HEK293 (cell line): Measurements from ENCODE around the gene HMG20B.

ENCODE experiments used
- GLI2 ChIP-seq: fragments of 450-650 bp; formaldehyde crosslinking; IDR thresholded peaks from 2 replicates; pipeline ENCODE4; 2017; ENCODE audit warnings: missing biosample characterization, missing genetic modification characterization, low read depth, borderline replicate concordance
- GLIS2 ChIP-seq: fragments of 450-650 bp; formaldehyde crosslinking; IDR thresholded peaks from 2 replicates; pipeline ENCODE4 v1.5.1; 2016; ENCODE audit warnings: missing biosample characterization, missing genetic modification characterization
- HOXA7 ChIP-seq: sonication (generic); formaldehyde crosslinking; IDR thresholded peaks from 2 replicates; pipeline ENCODE4 v1.8.1; 2022; ENCODE audit warnings: missing genetic modification reagents, borderline replicate concordance
- HOXD13 ChIP-seq: sonication (generic); formaldehyde crosslinking; IDR thresholded peaks from 2 replicates; pipeline ENCODE4 v1.8.0; 2022; ENCODE audit warnings: missing genetic modification reagents, borderline replicate concordance
- REPIN1 ChIP-seq: fragments of 450-650 bp; formaldehyde crosslinking; IDR thresholded peaks from 2 replicates; pipeline ENCODE4 v1.5.1; 2017; ENCODE audit warnings: missing biosample characterization, missing genetic modification characterization, low read depth
- SETDB1 ChIP-seq: IDR thresholded peaks from one replicate; pipeline ENCODE4 v1.6.1; 2017; ENCODE audit warnings: mild to moderate bottlenecking, low read length, moderate library complexity, mixed read lengths; ENCODE audit not compliant: insufficient read length
- SP7 ChIP-seq: fragments of 450-650 bp; formaldehyde crosslinking; IDR thresholded peaks from 2 replicates; pipeline ENCODE4 v1.5.1; 2016; ENCODE audit warnings: missing biosample characterization, missing genetic modification characterization
- WT1 ChIP-seq: fragments of 450-650 bp; formaldehyde crosslinking; IDR thresholded peaks from 2 replicates; pipeline ENCODE4 v1.5.1; 2016; ENCODE audit warnings: missing biosample characterization, missing genetic modification characterization
- ZBTB1 ChIP-seq: fragments of 450-650 bp; formaldehyde crosslinking; IDR thresholded peaks from 2 replicates; pipeline ENCODE4 v1.5.1; 2016; ENCODE audit warnings: missing biosample characterization, missing genetic modification characterization
- ZBTB17 ChIP-seq: fragments of 450-650 bp; formaldehyde crosslinking; IDR thresholded peaks from 2 replicates; pipeline ENCODE4 v1.5.1; 2016; ENCODE audit warnings: missing biosample characterization, missing genetic modification characterization
- ZBTB20 ChIP-seq: fragments of 450-650 bp; formaldehyde crosslinking; IDR thresholded peaks from 2 replicates; pipeline ENCODE4 v1.5.1; 2016; ENCODE audit warnings: missing biosample characterization, missing genetic modification characterization
- ZEB2 ChIP-seq: fragments of 450-650 bp; formaldehyde crosslinking; IDR thresholded peaks from 2 replicates; pipeline ENCODE4 v1.5.1; 2016; ENCODE audit warnings: missing biosample characterization, missing genetic modification characterization
- ZFHX2 ChIP-seq: fragments of 450-650 bp; formaldehyde crosslinking; conservative IDR thresholded peaks from 2 replicates; pipeline ENCODE4 v1.5.1; 2016; ENCODE audit warnings: missing biosample characterization, missing genetic modification characterization
- ZNF114 ChIP-seq: fragments of 450-650 bp; formaldehyde crosslinking; IDR thresholded peaks from 2 replicates; pipeline ENCODE4 v1.5.0; 2017; ENCODE audit warnings: missing biosample characterization, missing genetic modification characterization
- ZNF16 ChIP-seq: fragments of 450-650 bp; formaldehyde crosslinking; IDR thresholded peaks from 2 replicates; pipeline ENCODE4 v1.5.1; 2016; ENCODE audit warnings: low read depth, missing biosample characterization, missing genetic modification characterization
- ZNF24 ChIP-seq: fragments of 450-650 bp; formaldehyde crosslinking; IDR thresholded peaks from 2 replicates; pipeline ENCODE4 v1.5.1; 2016; ENCODE audit warnings: missing biosample characterization, missing genetic modification characterization
- ZNF311 ChIP-seq: fragments of 450-650 bp; formaldehyde crosslinking; IDR thresholded peaks from 2 replicates; pipeline ENCODE4 v1.5.1; 2017; ENCODE audit warnings: missing biosample characterization, missing genetic modification characterization, borderline replicate concordance
- ZNF335 ChIP-seq: fragments of 450-650 bp; formaldehyde crosslinking; conservative IDR thresholded peaks from 2 replicates; pipeline ENCODE4 v1.5.1; 2016; ENCODE audit warnings: missing biosample characterization, missing genetic modification characterization
- ZNF416 ChIP-seq: fragments of 450-650 bp; formaldehyde crosslinking; IDR thresholded peaks from 2 replicates; pipeline ENCODE4 v1.5.1; 2016; ENCODE audit warnings: missing biosample characterization, missing genetic modification characterization
- ZNF473 ChIP-seq: fragments of 450-650 bp; formaldehyde crosslinking; IDR thresholded peaks from 2 replicates; pipeline ENCODE4 v1.5.1; 2017; ENCODE audit warnings: missing biosample characterization, missing genetic modification characterization
- ZNF521 ChIP-seq: fragments of 450-650 bp; formaldehyde crosslinking; IDR thresholded peaks from 2 replicates; pipeline ENCODE4 v1.5.1; 2017; ENCODE audit warnings: missing biosample characterization, mild to moderate bottlenecking, missing genetic modification characterization
- ZNF658 ChIP-seq: fragments of 450-650 bp; formaldehyde crosslinking; IDR thresholded peaks from 2 replicates; pipeline ENCODE4; 2016; ENCODE audit warnings: missing biosample characterization, missing genetic modification characterization
- ZNF747 ChIP-seq: fragments of 450-650 bp; formaldehyde crosslinking; IDR thresholded peaks from 2 replicates; pipeline ENCODE4 v1.5.1; 2016; ENCODE audit warnings: missing biosample characterization, missing genetic modification characterization
- TF ChIP-seq, protein P1 (sequence below): fragments of 450-650 bp; formaldehyde crosslinking; conservative IDR thresholded peaks from 2 replicates; pipeline ENCODE4 v1.5.1; 2016; ENCODE audit warnings: low read depth, missing biosample characterization, missing genetic modification characterization
- TF ChIP-seq, protein P2 (sequence below): fragments of 450-650 bp; formaldehyde crosslinking; IDR thresholded peaks from 2 replicates; pipeline ENCODE4 v1.5.1; 2017; ENCODE audit warnings: missing biosample characterization, missing genetic modification characterization
- TF ChIP-seq, protein P3 (sequence below): fragments of 450-650 bp; formaldehyde crosslinking; IDR thresholded peaks from 2 replicates; pipeline ENCODE4 v1.5.1; 2016; ENCODE audit warnings: missing biosample characterization, missing genetic modification characterization
- TF ChIP-seq, protein P4 (sequence below): fragments of 450-650 bp; formaldehyde crosslinking; IDR thresholded peaks from 2 replicates; pipeline ENCODE4 v1.5.1; 2016; ENCODE audit warnings: missing biosample characterization, missing genetic modification characterization
- TF ChIP-seq, protein P5 (sequence below): fragments of 450-650 bp; formaldehyde crosslinking; conservative IDR thresholded peaks from 2 replicates; pipeline ENCODE4 v1.5.1; 2016; ENCODE audit warnings: low read depth, missing biosample characterization, missing genetic modification characterization

The HMG20B gene

DNA sequence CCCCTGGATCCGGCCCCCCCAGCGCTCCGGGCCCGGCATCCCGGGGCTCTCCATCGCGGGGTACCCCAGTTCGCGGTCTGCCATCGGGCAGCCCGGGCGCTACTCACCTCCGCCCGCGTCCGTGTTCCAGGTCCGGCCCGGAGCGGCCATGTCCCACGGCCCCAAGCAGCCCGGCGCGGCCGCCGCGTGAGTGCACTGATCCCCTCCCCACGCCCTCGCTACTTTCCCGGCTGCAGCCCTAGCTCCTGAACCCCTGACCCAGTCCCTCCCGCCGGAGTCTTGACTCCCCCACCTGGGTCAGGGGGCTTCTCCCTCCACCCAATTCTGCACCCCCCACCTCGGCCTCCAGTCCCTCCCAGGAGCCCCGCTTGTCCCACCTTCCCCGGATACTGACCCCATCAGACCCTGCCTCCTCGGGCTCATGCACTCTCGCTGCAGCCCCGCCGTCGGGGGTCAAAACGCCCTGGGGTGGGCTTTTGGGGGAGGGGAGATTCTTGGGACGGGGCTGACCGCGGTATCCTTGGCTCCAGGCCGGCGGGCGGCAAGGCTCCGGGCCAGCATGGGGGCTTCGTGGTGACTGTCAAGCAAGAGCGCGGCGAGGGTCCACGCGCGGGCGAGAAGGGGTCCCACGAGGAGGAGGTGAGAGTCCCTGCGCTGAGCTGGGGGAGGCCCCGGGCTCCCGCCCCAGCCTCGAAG is 566 bp downstream of the HMG20B start (continued):
- TF ChIP-seq, protein P1, sequence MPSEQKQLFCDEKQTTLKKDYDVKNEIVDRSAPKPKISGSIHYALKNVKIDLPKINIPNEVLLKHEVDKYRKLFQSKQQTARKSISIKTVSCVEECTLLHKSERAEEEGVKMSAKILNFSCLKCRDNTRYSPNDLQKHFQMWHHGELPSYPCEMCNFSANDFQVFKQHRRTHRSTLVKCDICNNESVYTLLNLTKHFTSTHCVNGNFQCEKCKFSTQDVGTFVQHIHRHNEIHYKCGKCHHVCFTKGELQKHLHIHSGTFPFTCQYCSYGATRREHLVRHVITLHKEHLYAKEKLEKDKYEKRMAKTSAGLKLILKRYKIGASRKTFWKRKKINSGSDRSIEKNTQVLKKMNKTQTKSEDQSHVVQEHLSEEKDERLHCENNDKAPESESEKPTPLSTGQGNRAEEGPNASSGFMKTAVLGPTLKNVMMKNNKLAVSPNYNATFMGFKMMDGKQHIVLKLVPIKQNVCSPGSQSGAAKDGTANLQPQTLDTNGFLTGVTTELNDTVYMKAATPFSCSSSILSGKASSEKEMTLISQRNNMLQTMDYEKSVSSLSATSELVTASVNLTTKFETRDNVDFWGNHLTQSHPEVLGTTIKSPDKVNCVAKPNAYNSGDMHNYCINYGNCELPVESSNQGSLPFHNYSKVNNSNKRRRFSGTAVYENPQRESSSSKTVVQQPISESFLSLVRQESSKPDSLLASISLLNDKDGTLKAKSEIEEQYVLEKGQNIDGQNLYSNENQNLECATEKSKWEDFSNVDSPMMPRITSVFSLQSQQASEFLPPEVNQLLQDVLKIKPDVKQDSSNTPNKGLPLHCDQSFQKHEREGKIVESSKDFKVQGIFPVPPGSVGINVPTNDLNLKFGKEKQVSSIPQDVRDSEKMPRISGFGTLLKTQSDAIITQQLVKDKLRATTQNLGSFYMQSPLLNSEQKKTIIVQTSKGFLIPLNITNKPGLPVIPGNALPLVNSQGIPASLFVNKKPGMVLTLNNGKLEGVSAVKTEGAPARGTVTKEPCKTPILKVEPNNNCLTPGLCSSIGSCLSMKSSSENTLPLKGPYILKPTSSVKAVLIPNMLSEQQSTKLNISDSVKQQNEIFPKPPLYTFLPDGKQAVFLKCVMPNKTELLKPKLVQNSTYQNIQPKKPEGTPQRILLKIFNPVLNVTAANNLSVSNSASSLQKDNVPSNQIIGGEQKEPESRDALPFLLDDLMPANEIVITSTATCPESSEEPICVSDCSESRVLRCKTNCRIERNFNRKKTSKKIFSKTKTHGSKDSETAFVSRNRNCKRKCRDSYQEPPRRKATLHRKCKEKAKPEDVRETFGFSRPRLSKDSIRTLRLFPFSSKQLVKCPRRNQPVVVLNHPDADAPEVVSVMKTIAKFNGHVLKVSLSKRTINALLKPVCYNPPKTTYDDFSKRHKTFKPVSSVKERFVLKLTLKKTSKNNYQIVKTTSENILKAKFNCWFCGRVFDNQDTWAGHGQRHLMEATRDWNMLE (tag by site-specific recombination): no peak
- TF ChIP-seq ZNF335: peak; percentile 48
- no peak for TF ChIP-seq ZNF24 (tag by site-specific recombination)
- TF ChIP-seq ZNF16 (tag by site-specific recombination): no peak
- TF ChIP-seq GLI2 (tag by site-specific recombination): no peak
- no peak for TF ChIP-seq ZNF311
- TF ChIP-seq WT1 (tag by site-specific recombination): no peak
- TF ChIP-seq, protein P2, sequence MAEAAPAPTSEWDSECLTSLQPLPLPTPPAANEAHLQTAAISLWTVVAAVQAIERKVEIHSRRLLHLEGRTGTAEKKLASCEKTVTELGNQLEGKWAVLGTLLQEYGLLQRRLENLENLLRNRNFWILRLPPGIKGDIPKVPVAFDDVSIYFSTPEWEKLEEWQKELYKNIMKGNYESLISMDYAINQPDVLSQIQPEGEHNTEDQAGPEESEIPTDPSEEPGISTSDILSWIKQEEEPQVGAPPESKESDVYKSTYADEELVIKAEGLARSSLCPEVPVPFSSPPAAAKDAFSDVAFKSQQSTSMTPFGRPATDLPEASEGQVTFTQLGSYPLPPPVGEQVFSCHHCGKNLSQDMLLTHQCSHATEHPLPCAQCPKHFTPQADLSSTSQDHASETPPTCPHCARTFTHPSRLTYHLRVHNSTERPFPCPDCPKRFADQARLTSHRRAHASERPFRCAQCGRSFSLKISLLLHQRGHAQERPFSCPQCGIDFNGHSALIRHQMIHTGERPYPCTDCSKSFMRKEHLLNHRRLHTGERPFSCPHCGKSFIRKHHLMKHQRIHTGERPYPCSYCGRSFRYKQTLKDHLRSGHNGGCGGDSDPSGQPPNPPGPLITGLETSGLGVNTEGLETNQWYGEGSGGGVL (tag by site-specific recombination): peak; percentile 79
- no peak for TF ChIP-seq ZNF416 (tag by site-specific recombination)
- no peak for TF ChIP-seq ZNF658 (tag by site-specific recombination)
- no peak for TF ChIP-seq ZNF114 (tag by site-specific recombination)
- TF ChIP-seq ZBTB1 (tag by site-specific recombination): no peak
- no peak for TF ChIP-seq HOXD13 (CRISPR knock-in tag)
- peak; percentile 90 for TF ChIP-seq GLIS2 (tag by site-specific recombination)
- no peak for TF ChIP-seq REPIN1
- TF ChIP-seq ZNF747 (tag by site-specific recombination): no peak
- no peak for TF ChIP-seq ZFHX2 (tag by site-specific recombination)
- TF ChIP-seq ZBTB20: peak; percentile 45; the same call in 1 of the 2 replicates
- TF ChIP-seq ZNF521 (tag by site-specific recombination): no peak
- TF ChIP-seq, protein P3, sequence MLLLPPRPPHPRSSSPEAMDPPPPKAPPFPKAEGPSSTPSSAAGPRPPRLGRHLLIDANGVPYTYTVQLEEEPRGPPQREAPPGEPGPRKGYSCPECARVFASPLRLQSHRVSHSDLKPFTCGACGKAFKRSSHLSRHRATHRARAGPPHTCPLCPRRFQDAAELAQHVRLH (tag by site-specific recombination): no peak
- TF ChIP-seq, protein P4, sequence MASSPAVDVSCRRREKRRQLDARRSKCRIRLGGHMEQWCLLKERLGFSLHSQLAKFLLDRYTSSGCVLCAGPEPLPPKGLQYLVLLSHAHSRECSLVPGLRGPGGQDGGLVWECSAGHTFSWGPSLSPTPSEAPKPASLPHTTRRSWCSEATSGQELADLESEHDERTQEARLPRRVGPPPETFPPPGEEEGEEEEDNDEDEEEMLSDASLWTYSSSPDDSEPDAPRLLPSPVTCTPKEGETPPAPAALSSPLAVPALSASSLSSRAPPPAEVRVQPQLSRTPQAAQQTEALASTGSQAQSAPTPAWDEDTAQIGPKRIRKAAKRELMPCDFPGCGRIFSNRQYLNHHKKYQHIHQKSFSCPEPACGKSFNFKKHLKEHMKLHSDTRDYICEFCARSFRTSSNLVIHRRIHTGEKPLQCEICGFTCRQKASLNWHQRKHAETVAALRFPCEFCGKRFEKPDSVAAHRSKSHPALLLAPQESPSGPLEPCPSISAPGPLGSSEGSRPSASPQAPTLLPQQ (tag by site-specific recombination): no peak
- TF ChIP-seq, protein P5, sequence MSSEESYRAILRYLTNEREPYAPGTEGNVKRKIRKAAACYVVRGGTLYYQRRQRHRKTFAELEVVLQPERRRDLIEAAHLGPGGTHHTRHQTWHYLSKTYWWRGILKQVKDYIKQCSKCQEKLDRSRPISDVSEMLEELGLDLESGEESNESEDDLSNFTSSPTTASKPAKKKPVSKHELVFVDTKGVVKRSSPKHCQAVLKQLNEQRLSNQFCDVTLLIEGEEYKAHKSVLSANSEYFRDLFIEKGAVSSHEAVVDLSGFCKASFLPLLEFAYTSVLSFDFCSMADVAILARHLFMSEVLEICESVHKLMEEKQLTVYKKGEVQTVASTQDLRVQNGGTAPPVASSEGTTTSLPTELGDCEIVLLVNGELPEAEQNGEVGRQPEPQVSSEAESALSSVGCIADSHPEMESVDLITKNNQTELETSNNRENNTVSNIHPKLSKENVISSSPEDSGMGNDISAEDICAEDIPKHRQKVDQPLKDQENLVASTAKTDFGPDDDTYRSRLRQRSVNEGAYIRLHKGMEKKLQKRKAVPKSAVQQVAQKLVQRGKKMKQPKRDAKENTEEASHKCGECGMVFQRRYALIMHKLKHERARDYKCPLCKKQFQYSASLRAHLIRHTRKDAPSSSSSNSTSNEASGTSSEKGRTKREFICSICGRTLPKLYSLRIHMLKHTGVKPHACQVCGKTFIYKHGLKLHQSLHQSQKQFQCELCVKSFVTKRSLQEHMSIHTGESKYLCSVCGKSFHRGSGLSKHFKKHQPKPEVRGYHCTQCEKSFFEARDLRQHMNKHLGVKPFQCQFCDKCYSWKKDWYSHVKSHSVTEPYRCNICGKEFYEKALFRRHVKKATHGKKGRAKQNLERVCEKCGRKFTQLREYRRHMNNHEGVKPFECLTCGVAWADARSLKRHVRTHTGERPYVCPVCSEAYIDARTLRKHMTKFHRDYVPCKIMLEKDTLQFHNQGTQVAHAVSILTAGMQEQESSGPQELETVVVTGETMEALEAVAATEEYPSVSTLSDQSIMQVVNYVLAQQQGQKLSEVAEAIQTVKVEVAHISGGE (tag by site-specific recombination): peak; percentile 30; the same call in 1 of the 2 replicates
- TF ChIP-seq SP7 (tag by site-specific recombination): 0 out of 2 replicates have a peak, but pooled peaks have one; percentile 26
- TF ChIP-seq ZBTB17 (tag by site-specific recombination): no peak
- peak; percentile 49 for TF ChIP-seq ZEB2 (tag by site-specific recombination)
- TF ChIP-seq HOXA7: no peak
- no peak for TF ChIP-seq SETDB1
- TF ChIP-seq ZNF473 (tag by site-specific recombination): no peak
